Astrocyte (in vitro differentiated cells and primary cell): ENCODE results near the gene ZNF879.

ENCODE experiments used
- EZH2 ChIP-seq: IDR thresholded peaks from 2 replicates; pipeline ENCODE4 v1.6.1; 2012; ENCODE audit warnings: mild to moderate bottlenecking, low read length, inconsistent platforms; ENCODE audit not compliant: insufficient read depth
- TF ChIP-seq, protein P1 (sequence below): IDR thresholded peaks from 2 replicates; pipeline ENCODE4 v1.5.1; 2011; ENCODE audit warnings: low read depth, mild to moderate bottlenecking, inconsistent platforms, low read length, moderate library complexity; ENCODE audit not compliant: insufficient read depth

DNA sequence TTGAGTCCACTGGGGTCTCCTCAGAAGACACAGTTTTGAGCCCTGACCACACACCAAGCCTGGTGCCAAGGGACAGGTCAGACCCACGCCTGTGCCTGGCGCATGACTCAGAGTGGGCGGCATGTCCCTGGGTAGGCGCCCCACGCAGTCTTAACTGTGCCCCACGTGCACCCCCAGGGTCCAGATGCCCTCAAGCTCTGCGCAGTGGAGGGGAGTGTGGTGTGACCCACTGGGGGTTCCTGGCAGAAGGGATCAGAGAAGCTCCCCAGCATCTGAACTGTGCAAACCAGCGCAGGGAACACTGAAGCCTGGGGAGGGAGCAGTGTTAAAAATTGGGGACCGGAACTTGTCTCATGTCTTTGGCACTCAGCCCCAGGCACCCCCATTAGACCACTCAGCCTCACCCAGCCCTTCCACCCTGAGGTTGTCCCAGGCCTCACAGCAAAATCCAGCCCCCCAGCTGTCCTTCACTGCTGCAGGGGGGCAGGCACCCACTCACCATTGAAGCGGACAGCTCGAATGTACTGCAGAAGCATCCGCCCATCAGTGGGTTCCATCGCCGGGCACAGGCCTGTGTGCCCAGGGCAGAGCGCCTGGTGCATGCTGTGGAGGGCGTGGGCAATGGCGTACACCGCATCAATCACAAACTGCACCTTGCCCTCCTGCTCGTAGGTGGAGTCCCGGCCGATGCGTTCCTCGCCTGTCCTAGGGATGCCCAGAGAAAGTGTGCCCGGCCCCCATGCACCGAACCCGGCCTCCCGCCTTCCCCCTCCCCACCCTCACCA is 35.0 kb upstream of the ZNF879 start:
- TF ChIP-seq, protein P1, sequence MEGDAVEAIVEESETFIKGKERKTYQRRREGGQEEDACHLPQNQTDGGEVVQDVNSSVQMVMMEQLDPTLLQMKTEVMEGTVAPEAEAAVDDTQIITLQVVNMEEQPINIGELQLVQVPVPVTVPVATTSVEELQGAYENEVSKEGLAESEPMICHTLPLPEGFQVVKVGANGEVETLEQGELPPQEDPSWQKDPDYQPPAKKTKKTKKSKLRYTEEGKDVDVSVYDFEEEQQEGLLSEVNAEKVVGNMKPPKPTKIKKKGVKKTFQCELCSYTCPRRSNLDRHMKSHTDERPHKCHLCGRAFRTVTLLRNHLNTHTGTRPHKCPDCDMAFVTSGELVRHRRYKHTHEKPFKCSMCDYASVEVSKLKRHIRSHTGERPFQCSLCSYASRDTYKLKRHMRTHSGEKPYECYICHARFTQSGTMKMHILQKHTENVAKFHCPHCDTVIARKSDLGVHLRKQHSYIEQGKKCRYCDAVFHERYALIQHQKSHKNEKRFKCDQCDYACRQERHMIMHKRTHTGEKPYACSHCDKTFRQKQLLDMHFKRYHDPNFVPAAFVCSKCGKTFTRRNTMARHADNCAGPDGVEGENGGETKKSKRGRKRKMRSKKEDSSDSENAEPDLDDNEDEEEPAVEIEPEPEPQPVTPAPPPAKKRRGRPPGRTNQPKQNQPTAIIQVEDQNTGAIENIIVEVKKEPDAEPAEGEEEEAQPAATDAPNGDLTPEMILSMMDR, result no peak
- TF ChIP-seq EZH2, result no peak
